Stimulated activated CD4-positive, alpha-beta T cell treated with anti-CD3 and anti-CD28 coated beads, Interleukin-12 subunit alpha, Interleukin-12 subunit beta, amount 100 ng/mL, for 48 hours (primary cell): ENCODE measurements around the gene GALNT7.
"Not testable (repeated sequence)": the region's sequence is repeated elsewhere in the genome, so short reads cannot be mapped to it uniquely, and the experiment has no call there.

Experiments
- DNase-seq, 3 donors: peaks; one replicate each; pipeline ENCODE4 v3.0.0-alpha.2; 2020; ENCODE audit warnings: low read depth in 2 of 3, low spot score in 1 of 3

Gene GALNT7, protein sequence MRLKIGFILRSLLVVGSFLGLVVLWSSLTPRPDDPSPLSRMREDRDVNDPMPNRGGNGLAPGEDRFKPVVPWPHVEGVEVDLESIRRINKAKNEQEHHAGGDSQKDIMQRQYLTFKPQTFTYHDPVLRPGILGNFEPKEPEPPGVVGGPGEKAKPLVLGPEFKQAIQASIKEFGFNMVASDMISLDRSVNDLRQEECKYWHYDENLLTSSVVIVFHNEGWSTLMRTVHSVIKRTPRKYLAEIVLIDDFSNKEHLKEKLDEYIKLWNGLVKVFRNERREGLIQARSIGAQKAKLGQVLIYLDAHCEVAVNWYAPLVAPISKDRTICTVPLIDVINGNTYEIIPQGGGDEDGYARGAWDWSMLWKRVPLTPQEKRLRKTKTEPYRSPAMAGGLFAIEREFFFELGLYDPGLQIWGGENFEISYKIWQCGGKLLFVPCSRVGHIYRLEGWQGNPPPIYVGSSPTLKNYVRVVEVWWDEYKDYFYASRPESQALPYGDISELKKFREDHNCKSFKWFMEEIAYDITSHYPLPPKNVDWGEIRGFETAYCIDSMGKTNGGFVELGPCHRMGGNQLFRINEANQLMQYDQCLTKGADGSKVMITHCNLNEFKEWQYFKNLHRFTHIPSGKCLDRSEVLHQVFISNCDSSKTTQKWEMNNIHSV

DNA sequence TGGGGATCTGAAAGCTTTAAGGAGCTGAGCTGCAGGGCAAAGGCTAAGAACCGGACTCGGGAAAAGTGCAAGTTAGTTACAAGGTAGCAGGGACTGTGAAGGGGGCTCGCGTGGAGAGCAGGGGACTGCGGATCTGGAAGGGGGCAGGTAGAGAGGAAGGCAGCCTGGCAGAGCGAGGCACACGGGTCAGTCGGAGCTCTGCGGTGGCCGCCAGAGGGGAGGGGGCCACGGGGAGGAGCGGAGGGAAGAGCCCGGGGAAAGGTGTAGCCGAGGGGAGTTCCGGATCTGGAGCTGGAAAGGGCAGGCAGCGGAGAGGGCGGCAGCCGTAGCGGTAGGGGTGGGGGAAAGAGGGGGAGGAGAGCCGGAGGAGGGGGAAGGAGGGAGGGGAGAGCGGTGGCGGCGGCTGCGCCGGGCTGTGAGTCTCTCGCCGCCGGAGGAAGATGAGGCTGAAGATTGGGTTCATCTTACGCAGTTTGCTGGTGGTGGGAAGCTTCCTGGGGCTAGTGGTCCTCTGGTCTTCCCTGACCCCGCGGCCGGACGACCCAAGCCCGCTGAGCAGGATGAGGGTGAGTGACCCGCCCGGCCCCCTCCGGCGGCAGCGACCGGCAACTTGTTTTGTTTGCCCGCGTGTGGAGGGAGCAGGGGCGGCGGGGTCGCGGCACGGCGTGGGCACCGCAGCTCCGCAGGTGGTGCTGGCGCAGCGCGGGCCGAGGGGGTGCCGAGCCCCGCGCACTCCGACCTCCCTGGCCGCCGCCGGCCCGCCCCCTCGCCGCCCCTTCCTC lies at the start of gene GALNT7:
TSS of gene GALNT7 (plus strand) at position 416 of the 782 bp plus-strand sequence. CDS start at position 441, 25 bp downstream.
- DNase-seq = peak; percentile 40 to 50 (median 49)

DNA sequence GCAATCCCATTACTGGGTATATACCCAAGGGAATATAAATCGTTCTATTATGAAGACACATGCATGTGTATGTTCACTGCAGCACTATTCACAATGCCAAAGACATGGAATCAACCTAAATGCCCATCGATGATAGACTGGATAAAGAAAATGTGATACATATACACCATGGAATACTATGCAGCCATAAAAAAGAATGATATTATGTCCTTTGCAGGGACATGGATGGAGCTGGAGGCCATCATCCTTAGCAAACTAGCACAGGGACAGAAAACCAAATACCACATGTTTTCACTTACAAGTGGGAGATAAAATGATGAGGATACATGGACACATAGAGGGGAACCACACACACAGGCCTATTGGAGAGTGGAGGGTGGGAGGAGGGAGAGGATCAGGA lies 49.8 kb upstream of the GALNT7 start:
- DNase-seq = not testable (repeated sequence)

DNA sequence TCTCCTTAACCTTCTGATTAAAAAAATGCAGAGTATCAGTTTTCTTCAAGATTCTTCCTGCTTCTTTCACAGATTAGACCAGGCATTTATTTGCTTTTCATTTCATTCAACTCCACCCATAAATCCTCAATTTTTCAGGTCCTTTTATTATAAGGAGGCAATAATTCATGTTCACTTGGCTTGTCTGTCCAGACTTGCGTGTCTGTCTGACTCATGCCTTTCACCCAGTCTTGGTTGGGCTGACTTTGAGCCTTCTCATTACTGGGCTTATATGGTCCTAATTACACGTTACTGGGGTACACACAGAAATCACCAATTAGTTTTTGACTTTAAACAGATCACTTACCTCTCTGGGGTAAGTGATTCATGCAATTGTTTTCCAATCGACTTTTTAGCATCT lies 48.8 kb upstream of the GALNT7 start:
- DNase-seq = no peak

DNA sequence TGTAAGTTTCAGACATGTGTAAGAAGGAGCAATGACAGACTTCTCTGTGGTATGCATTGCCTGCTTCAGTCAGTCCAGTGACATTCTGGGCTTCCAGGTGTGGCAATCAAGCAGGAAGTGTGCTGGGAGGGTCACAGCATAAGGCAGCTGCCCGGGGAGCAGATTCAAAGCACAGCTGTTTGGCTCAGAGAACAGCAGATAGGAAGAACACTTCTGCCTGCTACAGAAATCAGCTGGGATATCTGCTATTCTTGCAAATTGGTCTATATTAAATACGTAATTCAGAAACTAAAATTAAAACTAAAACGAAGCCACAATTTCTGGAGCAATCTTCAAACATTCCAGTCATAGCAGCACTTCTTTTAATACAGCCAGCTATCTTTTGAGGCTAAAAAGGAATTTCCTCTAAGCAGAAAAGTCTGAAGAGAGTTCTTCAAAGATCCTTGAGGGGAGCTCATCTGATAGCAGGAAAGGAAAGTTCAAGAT lies 47.5 kb upstream of the GALNT7 start:
- DNase-seq = no peak

DNA sequence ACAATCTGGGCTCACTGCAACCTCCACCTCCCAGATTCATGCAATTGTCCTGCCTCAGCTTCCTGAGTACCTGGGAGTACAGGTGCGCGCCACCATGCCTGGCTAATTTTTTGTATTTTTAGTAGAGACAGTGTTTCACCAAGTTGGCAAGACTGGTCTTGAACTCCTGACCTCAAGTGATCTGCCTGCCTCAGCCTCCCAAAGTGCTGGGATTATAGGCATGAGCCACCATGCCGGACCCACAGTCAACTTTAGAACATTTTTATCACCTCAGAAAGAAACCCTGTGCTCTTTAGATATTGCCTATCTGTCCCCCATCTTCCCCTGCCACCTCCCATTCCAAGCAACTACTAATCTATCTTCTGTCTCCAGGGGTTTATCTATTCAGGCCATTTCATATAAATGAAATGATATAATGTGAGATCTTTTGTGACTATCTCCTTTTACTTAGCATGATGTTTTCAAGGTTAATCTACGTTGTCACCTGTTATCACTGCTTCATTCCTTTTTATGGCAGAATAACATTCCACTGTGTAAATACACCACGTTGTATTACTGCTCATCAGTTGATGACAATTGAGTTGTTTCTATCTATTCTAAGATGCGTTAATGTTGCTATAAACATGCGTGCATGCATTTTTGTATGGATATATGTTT lies 44.3 kb upstream of the GALNT7 start:
- no peak for DNase-seq

DNA sequence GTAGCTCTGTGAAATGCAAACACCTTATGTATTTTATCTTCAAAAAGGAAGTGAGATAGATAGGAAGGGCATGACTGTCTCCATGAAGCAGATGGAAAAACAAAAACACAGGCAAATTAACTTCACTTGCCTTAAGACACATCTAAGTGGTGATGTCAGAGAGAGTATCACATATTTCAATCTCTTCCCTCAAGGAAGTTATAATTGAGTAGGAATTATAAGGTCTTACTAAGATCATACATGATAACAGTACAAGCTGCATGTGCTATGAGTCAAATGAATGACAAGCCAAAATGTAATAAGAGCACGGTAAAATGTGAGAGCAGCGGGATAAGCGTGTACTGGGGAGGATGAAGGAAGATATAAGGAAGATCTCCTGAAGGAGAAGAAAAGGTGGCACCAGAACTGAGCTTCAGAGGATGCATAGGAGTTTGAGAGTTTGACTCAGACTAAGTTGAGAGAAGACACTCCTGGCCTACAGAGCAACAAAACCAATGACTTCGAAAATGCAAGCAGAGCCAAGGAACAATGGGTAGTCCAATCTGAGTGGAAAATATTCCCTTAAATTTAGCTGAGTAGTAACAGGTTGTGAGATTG lies 43.3 kb upstream of the GALNT7 start:
- no peak for DNase-seq

DNA sequence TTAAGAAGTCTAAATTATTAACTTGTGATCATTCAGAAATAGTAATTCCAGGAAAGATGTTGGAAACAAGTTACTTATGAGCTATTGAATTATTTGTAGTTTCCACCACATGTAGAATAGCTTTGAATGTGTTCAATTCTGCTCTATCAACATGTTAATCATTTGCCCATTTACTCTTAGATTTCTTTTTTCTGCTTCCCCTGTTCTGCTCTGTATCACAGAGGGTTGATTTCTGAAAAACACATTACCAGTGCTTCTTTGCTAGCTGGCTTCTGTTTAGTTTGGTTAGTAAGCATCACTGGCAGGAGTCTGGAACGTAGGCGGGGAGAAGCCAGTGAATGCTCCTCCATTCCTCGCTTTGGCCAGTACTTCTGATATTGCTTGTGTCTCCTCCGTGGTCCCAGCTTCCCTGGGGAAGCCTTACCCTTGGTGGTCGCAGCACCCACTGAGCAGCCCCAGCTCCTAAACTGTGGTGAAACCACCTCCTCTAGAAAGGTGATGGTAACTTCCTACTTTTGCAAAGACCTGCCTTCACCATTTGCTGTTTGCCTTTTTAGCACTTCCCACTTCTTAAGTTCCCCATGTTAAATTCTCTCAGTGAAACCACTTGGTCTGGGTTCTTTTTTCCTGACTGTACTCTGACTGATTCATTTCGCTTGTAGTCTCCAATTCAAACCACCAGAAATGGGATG lies 40.3 kb upstream of the GALNT7 start:
- no peak for DNase-seq

DNA sequence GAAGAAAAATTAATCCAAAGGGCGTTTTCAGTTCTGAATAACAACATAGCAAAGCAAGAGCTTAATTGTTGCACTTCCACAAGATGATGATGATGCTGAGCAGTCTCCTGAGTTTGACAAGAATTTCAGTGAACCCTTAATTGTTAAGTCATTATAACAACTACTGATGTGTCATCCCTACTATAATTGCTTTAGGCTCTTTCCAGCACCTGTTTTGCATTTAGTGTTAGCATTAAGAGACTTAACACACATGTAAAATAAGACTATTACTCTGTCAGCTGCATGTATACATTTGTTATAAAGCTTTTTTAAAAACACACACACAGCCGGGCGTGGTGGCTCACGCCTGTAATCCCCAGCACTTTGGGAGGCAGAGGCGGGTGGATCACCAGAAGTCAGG lies 37.9 kb upstream of the GALNT7 start:
- no peak for DNase-seq

DNA sequence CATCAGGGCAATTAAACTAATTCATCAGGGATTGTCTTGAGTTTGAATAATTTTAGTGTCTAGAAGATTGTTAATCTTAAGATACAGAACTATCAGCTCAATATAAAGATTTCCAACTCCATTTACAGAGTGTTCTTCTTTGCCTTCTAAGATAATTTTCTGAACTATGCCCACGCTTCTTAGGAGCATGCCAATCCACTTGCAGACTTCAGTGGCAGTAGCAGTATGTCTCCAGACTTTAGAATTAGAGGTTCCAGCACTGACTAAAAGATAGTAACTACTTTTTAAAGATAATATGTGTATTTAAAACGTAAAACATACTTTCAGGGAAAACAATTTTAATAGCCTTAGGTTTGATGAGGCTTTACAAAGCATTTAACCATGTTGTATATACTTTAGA lies 34.2 kb upstream of the GALNT7 start:
- DNase-seq = no peak

DNA sequence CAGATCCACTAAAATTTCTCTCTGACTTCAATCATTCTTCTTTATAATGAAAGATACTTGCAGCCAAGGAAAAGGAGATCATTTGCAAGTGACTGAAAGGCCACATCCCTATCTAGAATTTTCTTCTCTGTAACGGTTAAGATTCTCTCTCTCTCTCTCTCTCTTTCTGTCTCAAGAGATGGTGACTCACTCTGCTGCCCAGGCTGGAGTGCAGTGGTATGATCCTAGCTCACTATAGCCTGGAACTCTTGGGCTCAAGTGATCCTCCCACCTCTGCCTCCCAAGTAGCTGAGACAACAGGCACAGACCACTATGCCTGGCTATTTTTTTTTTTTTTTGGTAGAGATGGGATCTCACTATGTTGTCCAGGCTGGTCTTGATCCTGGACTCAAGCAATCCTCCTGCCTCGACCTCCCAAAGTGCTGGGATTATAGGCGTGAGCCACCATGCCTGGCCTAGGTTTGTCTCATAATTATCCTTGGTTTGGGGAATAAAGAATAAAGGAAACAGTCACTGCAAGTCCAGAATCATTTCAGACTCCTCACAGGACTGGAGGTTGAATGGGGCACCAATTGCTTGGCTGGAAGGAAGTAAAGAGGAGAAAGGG lies 33.3 kb upstream of the GALNT7 start:
- DNase-seq = no peak

DNA sequence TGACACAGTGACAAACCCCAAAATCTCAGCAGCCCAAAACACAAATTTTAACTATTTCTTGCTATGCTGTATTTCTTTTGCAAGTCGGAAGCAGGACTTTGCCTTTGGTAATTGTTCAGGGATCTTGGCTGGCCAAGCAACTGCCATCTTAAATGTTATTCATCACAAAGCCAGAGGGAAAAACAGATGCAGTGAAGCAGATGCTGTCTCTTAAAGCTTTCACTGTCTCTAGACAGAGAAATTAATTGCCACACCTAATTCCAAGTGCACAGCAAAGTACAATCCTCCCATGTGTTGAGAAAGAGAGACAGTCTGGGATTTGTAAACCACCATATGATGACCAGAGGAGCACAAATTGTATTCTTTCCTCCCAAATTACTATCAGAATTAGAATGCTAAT lies 30.0 kb upstream of the GALNT7 start:
- no peak for DNase-seq

DNA sequence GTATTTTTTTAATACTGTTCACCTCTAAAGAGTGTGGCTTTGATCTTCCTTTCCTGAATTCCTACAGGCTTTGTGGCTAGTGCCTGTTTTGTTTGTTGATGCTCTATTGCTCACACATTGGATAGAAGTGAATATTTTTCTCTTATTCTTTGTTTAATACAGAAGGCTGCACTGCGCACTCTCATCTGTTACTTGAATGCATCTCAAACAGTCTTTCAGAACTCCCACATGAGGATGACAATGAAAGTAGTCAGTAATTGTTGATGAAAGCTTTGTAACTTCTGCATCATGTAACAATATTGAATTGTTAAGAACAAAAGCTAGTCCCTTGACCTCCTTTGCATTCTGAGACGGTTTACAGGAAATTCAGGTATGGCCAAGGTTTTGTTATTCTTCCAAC lies 29.1 kb upstream of the GALNT7 start:
- DNase-seq = no peak

DNA sequence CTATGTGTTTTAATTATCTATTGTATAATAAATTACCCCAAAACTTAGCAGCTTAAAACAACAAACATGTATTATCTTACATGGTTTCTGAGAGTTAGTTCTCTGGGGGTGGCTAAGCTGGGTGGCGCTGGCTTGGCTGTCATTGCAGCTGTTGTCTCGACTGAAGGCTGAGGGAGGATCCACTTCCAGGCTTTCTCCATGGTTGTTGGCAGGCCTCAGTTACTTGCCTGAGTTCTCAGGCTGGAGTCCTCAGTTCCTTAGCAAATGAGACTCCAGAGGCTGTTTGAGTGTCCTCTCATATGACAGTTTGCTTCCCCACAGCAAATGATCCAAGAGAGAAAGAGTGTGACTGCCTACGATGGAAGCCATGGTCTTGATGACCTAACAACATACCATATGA lies 23.5 kb upstream of the GALNT7 start:
- DNase-seq = no peak

DNA sequence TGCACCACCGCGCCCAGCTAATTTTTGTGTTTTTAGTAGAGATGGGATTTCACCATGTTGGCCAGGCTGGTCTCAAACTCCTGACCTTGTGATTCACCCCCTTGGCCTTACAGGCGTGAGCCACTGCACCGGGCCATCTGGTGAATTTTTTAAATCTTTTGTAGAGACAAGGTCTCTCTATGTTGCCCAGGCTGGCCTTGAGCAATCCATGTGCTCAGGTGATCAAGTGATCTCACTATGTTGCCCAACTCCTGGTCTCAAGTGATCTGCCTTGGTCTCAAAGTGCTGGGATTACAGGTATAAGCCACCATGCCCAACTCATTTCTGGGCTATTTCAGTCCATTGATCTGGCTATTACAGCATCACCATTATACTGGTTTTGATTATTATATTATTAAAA lies 22.2 kb upstream of the GALNT7 start:
- no peak for DNase-seq

DNA sequence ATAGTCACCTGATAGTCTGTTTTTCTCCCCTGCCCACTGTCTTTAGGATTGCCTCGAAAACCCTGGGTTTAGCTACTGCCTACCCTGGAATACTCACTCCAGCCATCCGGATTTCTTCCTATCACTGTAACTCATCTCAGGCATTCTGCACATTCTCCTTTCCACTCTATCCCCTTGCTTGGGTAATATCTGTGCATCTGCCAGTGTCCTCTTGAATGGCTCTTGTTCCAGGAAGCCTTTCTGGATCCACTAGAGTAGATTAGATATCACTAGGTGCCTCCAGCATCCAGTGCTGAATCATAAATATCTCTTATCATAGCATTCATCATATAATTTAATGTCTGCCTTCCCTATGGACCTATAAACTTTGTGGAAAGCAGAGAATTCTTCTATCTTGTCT lies 17.1 kb upstream of the GALNT7 start:
- no peak for DNase-seq

DNA sequence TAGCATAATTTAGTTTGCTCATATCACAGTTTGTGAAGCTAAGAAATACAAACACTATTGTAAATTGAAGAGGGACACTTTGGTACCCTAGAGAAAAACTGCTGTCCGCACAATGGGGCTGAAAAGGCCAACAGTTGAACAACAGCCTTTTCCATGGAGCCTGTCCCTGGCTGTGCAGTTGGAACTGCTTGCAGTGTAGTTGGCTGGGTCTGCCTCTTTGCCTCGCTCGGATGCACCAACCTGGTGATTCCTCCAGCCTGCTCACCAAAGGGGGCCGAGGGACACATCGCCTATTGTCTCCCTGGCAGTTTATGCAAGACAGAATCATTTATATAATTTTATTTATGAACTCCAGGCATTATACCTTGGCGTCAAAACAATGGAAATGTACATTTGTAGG lies 16.5 kb upstream of the GALNT7 start:
- no peak for DNase-seq

DNA sequence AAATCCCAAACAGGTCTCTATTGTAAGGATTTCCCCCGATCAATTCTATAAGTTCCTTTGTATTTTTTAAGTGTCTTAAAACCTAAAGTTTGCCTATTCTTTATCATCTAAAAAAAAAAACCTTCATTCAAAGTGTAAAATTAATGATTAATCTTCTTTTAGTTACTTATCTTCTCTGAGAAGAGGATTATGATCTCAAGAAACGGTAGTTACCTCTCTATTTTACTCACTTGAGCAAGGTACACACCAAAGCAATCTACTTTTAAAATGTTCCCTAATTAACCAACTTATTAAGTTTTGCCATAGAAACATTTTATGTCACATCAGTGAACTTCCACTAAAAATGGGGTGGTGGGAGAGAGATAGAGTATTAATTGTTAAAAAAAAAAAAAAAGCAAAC lies 15.2 kb upstream of the GALNT7 start:
- DNase-seq = no peak

DNA sequence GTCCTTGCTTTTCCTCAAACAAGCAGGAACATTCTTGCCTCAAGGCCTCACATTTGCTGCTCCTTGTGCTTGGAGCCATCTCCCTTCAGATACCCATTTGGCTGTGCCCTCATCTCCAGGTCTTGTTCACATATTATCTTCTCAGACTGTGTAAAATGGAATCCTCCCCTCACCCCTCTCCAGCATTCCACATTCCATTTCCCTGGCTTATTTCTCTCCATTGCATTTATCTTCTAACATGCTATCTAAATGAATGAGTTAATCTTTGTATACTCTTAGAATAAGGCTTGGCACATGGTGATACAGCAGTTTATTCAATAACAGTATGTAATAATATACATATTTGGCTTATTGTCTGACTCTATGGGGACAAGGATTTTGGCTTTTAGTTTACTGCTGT lies 8.8 kb upstream of the GALNT7 start:
- DNase-seq = no peak

DNA sequence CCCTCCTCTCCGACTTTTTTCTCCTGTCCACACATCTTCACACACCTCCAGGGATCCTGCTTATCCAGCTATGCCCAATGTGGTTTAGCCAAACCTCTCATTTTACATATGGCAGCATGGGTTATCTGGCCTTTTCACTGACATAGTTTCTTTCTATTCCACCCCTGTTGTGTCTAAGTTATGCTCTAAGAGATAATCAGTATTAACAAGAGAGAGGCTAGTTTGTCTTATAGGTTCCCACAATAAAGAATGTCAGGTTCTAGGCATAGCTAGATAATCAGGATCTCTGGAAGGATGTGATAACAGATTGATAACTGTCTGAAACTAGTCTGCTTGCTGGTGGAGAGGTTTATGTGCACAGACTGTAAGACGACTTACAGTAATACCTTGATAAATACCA lies 7.7 kb upstream of the GALNT7 start:
- DNase-seq = no peak

DNA sequence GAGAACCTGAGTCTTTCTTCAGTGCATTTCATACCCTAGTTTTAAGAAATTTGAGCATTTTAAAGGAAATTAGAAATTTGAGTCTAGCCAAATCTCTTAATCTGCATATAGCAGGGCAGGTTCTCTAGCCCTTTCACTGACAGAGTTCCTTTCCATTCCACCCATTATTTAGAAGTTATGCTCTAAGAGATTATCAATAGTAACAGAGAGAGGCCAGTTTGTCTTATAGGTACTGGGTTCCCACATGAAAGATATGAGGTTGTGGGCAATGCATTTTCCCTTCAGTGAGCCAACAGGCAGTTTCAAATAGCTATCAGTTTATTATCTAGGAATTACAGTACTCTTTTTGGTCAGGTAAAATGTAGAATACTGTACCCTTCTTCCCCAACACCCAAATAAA lies 7.3 kb upstream of the GALNT7 start:
- DNase-seq = no peak
